GM23338 (cell line): ENCODE results near the gene ITGA3. TPM values are rescaled to one million over a fixed set of nuclear protein-coding genes. Genes with fewer than 3 reads are reported as not detected.

Experiments
- ATAC-seq: fragments of 200-7000 bp; cut with Tn5 transposase; 3 replicates; pipeline ENCODE4 v1.9.1; 2020
- DNase-seq: peaks from one replicate; pipeline ENCODE4 v3.0.0-alpha.2; 2015; ENCODE audit warnings: low spot score
- H2AFZ ChIP-seq: fragments of 200-600 bp; sonication (generic); 2 replicates; pipeline ENCODE4 v1.8.0; 2016; ENCODE audit warnings: antibody characterized with exemption, mild to moderate bottlenecking, moderate library complexity
- H3F3A ChIP-seq: fragments of 200-600 bp; sonication (generic); replicated peaks from 2 replicates; pipeline ENCODE4 v1.8.0; 2017; ENCODE audit warnings: antibody characterized with exemption, mixed run types, low read depth
- H3K27ac ChIP-seq: fragments of 200-600 bp; sonication (generic); 2 replicates; pipeline ENCODE4 v1.6.1; 2016; ENCODE audit warnings: low read depth
- H3K27me3 ChIP-seq: fragments of 200-600 bp; sonication (generic); 2 replicates; pipeline ENCODE4 v1.8.0; 2016; ENCODE audit warnings: mild to moderate bottlenecking, mixed run types, moderate library complexity; ENCODE audit not compliant: insufficient read depth
- H3K36me3 ChIP-seq: fragments of 200-600 bp; sonication (generic); 2 replicates; pipeline ENCODE4 v1.8.0; 2016; ENCODE audit warnings: mild to moderate bottlenecking; ENCODE audit not compliant: insufficient read depth
- H3K4me1 ChIP-seq: fragments of 200-600 bp; sonication (generic); 2 replicates; pipeline ENCODE4 v1.8.0; 2016; ENCODE audit warnings: mild to moderate bottlenecking, moderate library complexity; ENCODE audit not compliant: insufficient read depth
- H3K4me2 ChIP-seq: fragments of 200-600 bp; sonication (generic); 2 replicates; pipeline ENCODE4 v1.7.1; 2017; ENCODE audit warnings: mixed run types
- H3K4me3 ChIP-seq: fragments of 200-600 bp; sonication (generic); 2 replicates; pipeline ENCODE4 v1.6.1; 2016; ENCODE audit warnings: mixed run types
- H3K79me2 ChIP-seq: fragments of 200-600 bp; sonication (generic); replicated peaks from 2 replicates; pipeline ENCODE4 v1.8.0; 2017; ENCODE audit warnings: mild to moderate bottlenecking; ENCODE audit not compliant: insufficient read depth
- H3K9me2 ChIP-seq: fragments of 200-600 bp; sonication (generic); 2 replicates; pipeline ENCODE4 v1.8.0; 2017; ENCODE audit not compliant: insufficient read depth
- H4K20me1 ChIP-seq: fragments of 200-600 bp; sonication (generic); replicated peaks from 2 replicates; pipeline ENCODE4 v1.8.0; 2017; ENCODE audit warnings: mild to moderate bottlenecking; ENCODE audit not compliant: insufficient read depth
- H3K27ac Mint-ChIP-seq: 2 replicates; pipeline ENCODE4 v1.8.0; 2020; ENCODE audit warnings: inconsistent platforms, mild to moderate bottlenecking, moderate library complexity, mixed read lengths
- H3K27me3 Mint-ChIP-seq: 3 replicates; pipeline ENCODE4 v1.8.0; 2022; ENCODE audit warnings: low read depth, mild to moderate bottlenecking, moderate library complexity, mixed read lengths, inconsistent platforms; ENCODE audit not compliant: insufficient read depth, poor library complexity
- H3K36me3 Mint-ChIP-seq: 3 replicates; pipeline ENCODE4 v1.8.0; 2021; ENCODE audit warnings: low read depth, mild to moderate bottlenecking, inconsistent platforms, moderate library complexity, mixed read lengths
- H3K4me1 Mint-ChIP-seq: 3 replicates; pipeline ENCODE4 v1.8.0; 2020; ENCODE audit warnings: mild to moderate bottlenecking, inconsistent platforms, mixed read lengths
- H3K4me3 Mint-ChIP-seq: 3 replicates; pipeline ENCODE4 v1.8.0; 2021; ENCODE audit warnings: moderate library complexity, mild to moderate bottlenecking, inconsistent platforms, mixed read lengths
- H3K9me3 Mint-ChIP-seq: 3 replicates; pipeline ENCODE4 v1.8.0; 2020; ENCODE audit warnings: moderate library complexity, mild to moderate bottlenecking, inconsistent platforms, mixed read lengths
- CREB1 ChIP-seq: fragments of 250-450 bp; sonication (Bioruptor Pico); IDR thresholded peaks from 2 replicates; pipeline ENCODE4 v1.5.0; 2020; ENCODE audit warnings: low read depth, mild to moderate bottlenecking, moderate library complexity
- CTCF ChIP-seq, 2 experiments: fragments of 200-600 bp in 1 of 2; sonication (generic) in 1 of 2; conservative IDR thresholded peaks; 2 replicates each; pipeline versions ENCODE4 v1.5.1 to v1.6.1; 2016 to 2017; ENCODE audit warnings: antibody characterized with exemption in 2 of 2, low read depth in 2 of 2, mild to moderate bottlenecking in 2 of 2, moderate library complexity in 1 of 2
- EZH2 ChIP-seq: fragments of 200-600 bp; sonication (generic); IDR thresholded peaks from one replicate; pipeline ENCODE4 v1.8.0; 2017; ENCODE audit warnings: antibody characterized with exemption, mild to moderate bottlenecking, low read depth; ENCODE audit not compliant: unreplicated experiment
- JUNB ChIP-seq: IDR thresholded peaks from one replicate; pipeline ENCODE4 v1.6.1; 2016; ENCODE audit warnings: antibody characterized with exemption; ENCODE audit not compliant: unreplicated experiment
- NANOG ChIP-seq: IDR thresholded peaks from 2 replicates; pipeline ENCODE4 v1.6.1; 2016; ENCODE audit warnings: antibody characterized with exemption, borderline replicate concordance
- POLR2AphosphoS5 ChIP-seq: IDR thresholded peaks from 2 replicates; pipeline ENCODE4 v1.6.1; 2016; ENCODE audit warnings: antibody characterized with exemption, low read depth
- STAT1 ChIP-seq: IDR thresholded peaks from one replicate; pipeline ENCODE4 v1.6.1; 2016; ENCODE audit warnings: antibody characterized with exemption; ENCODE audit not compliant: unreplicated experiment
- ZNF114 ChIP-seq: fragments of 250-450 bp; sonication (Bioruptor Pico); IDR thresholded peaks from 2 replicates; pipeline ENCODE4 v1.5.0; 2020; ENCODE audit warnings: mild to moderate bottlenecking, moderate library complexity
- ZNF331 ChIP-seq: fragments of 250-450 bp; sonication (Bioruptor Pico); IDR thresholded peaks from 2 replicates; pipeline ENCODE4 v1.5.0; 2020; ENCODE audit warnings: low read depth, mild to moderate bottlenecking, moderate library complexity
- polyA plus RNA-seq: library from polyadenylated mRNA; unstranded; fragments of >200 nt; fragmentation: Nextera tagmentation; extraction: Ambion mirVana; gene quantifications from 2 replicates; pipeline ENCODE4 v1.2.1, GENCODE V29; 2016
- total RNA-seq: library from RNA; depleted of rRNA; stranded (reverse); fragments of >200 nt; shearing (Covaris generic); gene quantifications from 2 replicates; pipeline ENCODE4 v1.2.3, GENCODE V29; 2014
- TF ChIP-seq, protein P1 (sequence below): IDR thresholded peaks from one replicate; pipeline ENCODE4 v1.6.1; 2018; ENCODE audit warnings: antibody characterized with exemption; ENCODE audit not compliant: unreplicated experiment
- TF ChIP-seq, protein P2 (sequence below): IDR thresholded peaks from 2 replicates; pipeline ENCODE4 v1.6.1; 2016; ENCODE audit warnings: antibody characterized with exemption

Gene ITGA3
- total and polyA plus RNA-seq, 2 experiments from 2014 or later: 9.6 to 28.3 TPM

GRCh38 chr17:50043290-50044148, 12.4 kb upstream of the ITGA3 start:
- no peak overlapping the region for H3K27ac Mint-ChIP-seq
- H3K4me1 ChIP-seq: no peaks in the 10 kb centered on the region
- no peaks in the 10 kb centered on the region for H3K79me2 ChIP-seq

DNA sequence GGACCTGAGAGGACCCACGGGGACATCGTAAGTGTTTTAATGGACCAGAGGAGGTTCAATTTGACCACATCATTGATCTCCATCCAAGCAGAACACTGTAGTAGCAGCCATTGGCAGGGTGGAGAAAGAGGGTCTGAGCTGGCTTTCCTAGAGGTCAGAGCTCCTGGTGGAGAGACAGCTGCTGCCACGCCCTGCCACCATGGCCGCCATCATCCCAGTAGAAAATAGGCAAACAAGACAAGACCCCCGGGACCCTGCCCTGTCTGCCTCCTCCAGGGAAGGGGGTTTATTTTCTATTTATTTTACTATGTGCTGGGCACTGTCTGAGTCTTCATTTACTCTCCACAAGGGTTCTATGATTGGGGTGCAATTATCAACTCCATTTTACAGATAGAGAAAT, 11.4 kb upstream of the ITGA3 start:
- DNase-seq: no peak
- no peak overlapping the region for H3K27ac Mint-ChIP-seq
- TF ChIP-seq ZNF331 (CRISPR knock-in tag) (no peak), EZH2 (no peak), ZNF114 (CRISPR knock-in tag) (no peak), POLR2AphosphoS5 (no peak), STAT1 (no peak), JUNB (no peak), CTCF (conservative IDR thresholded peaks at IDR 0.05; ENCODE audit: low read depth in 2 of 2) (no peak)
- TF ChIP-seq, protein P1, sequence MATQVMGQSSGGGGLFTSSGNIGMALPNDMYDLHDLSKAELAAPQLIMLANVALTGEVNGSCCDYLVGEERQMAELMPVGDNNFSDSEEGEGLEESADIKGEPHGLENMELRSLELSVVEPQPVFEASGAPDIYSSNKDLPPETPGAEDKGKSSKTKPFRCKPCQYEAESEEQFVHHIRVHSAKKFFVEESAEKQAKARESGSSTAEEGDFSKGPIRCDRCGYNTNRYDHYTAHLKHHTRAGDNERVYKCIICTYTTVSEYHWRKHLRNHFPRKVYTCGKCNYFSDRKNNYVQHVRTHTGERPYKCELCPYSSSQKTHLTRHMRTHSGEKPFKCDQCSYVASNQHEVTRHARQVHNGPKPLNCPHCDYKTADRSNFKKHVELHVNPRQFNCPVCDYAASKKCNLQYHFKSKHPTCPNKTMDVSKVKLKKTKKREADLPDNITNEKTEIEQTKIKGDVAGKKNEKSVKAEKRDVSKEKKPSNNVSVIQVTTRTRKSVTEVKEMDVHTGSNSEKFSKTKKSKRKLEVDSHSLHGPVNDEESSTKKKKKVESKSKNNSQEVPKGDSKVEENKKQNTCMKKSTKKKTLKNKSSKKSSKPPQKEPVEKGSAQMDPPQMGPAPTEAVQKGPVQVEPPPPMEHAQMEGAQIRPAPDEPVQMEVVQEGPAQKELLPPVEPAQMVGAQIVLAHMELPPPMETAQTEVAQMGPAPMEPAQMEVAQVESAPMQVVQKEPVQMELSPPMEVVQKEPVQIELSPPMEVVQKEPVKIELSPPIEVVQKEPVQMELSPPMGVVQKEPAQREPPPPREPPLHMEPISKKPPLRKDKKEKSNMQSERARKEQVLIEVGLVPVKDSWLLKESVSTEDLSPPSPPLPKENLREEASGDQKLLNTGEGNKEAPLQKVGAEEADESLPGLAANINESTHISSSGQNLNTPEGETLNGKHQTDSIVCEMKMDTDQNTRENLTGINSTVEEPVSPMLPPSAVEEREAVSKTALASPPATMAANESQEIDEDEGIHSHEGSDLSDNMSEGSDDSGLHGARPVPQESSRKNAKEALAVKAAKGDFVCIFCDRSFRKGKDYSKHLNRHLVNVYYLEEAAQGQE: no peak

More at GRCh38 chr17:50043290-50044148, 12.4 kb upstream of the ITGA3 start:
- H3K27ac ChIP-seq: no peak overlapping the region
- H3K4me2 ChIP-seq: no peak overlapping the region
- H4K20me1 ChIP-seq: no peaks in the 10 kb centered on the region
- H3K4me3 ChIP-seq: no peak overlapping the region
- Mint-ChIP-seq H3K9me3 (no peaks in the 10 kb centered on the region), H3K4me3 (no peak overlapping the region), H3K27me3 (peaks cover 12% of the 10 kb centered on the region), H3K36me3 (no peaks in the 10 kb centered on the region; the same call in 2 of the 3 replicates), H3K4me1 (peaks cover 12% of the 10 kb centered on the region)
- no peaks in the 10 kb centered on the region for H3K27me3 ChIP-seq
- no peaks in the 10 kb centered on the region for H3K36me3 ChIP-seq
- H2AFZ ChIP-seq: no peak overlapping the region
- TF ChIP-seq, protein P1: no peak
- no peak for TF ChIP-seq ZNF114 (CRISPR knock-in tag)
- TF ChIP-seq NANOG: no peak
- no peak for TF ChIP-seq POLR2AphosphoS5
- TF ChIP-seq, protein P2, sequence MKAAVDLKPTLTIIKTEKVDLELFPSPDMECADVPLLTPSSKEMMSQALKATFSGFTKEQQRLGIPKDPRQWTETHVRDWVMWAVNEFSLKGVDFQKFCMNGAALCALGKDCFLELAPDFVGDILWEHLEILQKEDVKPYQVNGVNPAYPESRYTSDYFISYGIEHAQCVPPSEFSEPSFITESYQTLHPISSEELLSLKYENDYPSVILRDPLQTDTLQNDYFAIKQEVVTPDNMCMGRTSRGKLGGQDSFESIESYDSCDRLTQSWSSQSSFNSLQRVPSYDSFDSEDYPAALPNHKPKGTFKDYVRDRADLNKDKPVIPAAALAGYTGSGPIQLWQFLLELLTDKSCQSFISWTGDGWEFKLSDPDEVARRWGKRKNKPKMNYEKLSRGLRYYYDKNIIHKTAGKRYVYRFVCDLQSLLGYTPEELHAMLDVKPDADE: no peak
- TF ChIP-seq ZNF331 (CRISPR knock-in tag): no peak
- TF ChIP-seq EZH2: no peak
- no peak for TF ChIP-seq STAT1
- TF ChIP-seq CREB1 (CRISPR knock-in tag): no peak
- H3F3A ChIP-seq: no peaks in the 10 kb centered on the region
- no peak for DNase-seq
- ATAC-seq: no peak
- no peaks in the 10 kb centered on the region for H3K9me2 ChIP-seq

More for the DNA sequence above, 11.4 kb upstream of the ITGA3 start:
- no peak for ATAC-seq
- peaks cover 12% of the 10 kb centered on the region for H3K27me3 Mint-ChIP-seq
- no peaks in the 10 kb centered on the region; the same call in 2 of the 3 replicates for H3K36me3 Mint-ChIP-seq
- Histone ChIP-seq H3K4me2 (no peak overlapping the region), H3K27me3 (no peaks in the 10 kb centered on the region), H3K4me1 (no peaks in the 10 kb centered on the region), H3K9me2 (no peaks in the 10 kb centered on the region), H3K36me3 (no peaks in the 10 kb centered on the region), H3K79me2 (no peaks in the 10 kb centered on the region), H4K20me1 (no peaks in the 10 kb centered on the region), H2AFZ (no peak overlapping the region), H3K4me3 (no peak overlapping the region), H3K27ac (no peak overlapping the region), H3F3A (no peaks in the 10 kb centered on the region)
- H3K4me3 Mint-ChIP-seq: no peak overlapping the region
- peaks cover 12% of the 10 kb centered on the region for H3K4me1 Mint-ChIP-seq
- no peaks in the 10 kb centered on the region for H3K9me3 Mint-ChIP-seq
